Esophagus muscularis mucosa (tissue), 4 donors: Measurements from ENCODE around the gene MT1X. TPM values are rescaled to one million over a fixed set of nuclear protein-coding genes. Genes with fewer than 3 reads are reported as not detected.

ENCODE experiments used
- DNase-seq: peaks from one replicate; pipeline ENCODE4 v3.0.0-alpha.2; 2017; ENCODE audit errors: extremely low spot score
- H3K27ac ChIP-seq, 4 donors: fragments of 200-600 bp; sonication (generic); replicated peaks in 1 of 4; 1 replicate in 3 of 4; 2 replicates in 1 of 4; pipeline ENCODE4 v1.5.1; 2016 to 2019; ENCODE audit warnings: mild to moderate bottlenecking in 1 of 4
- H3K27me3 ChIP-seq, 4 donors: fragments of 200-600 bp; sonication (generic); one replicate each; pipeline versions ENCODE4 v1.5.1 to v1.6.0; 2016 to 2019
- H3K36me3 ChIP-seq, 4 donors: fragments of 200-600 bp; sonication (generic); one replicate each; pipeline ENCODE4 v1.5.1; 2016 to 2019
- H3K4me1 ChIP-seq, 4 donors: fragments of 200-600 bp; sonication (generic); one replicate each; pipeline ENCODE4 v1.5.1; 2016 to 2019
- H3K4me3 ChIP-seq, 4 donors: fragments of 200-600 bp; sonication (generic); 1 replicate in 2 of 4; 2 replicates in 2 of 4; pipeline ENCODE4 v1.5.1; 2016 to 2019; ENCODE audit warnings: mild to moderate bottlenecking in 4 of 4, moderate library complexity in 1 of 4
- H3K9me3 ChIP-seq, 4 donors: fragments of 200-600 bp; sonication (generic); 1 replicate in 3 of 4; 2 replicates in 1 of 4; pipeline ENCODE4 v1.5.1; 2016 to 2019
- EP300 ChIP-seq: sonication (generic); formaldehyde crosslinking; IDR thresholded peaks from one replicate; pipeline ENCODE4 v1.6.1; 2017; ENCODE audit warnings: antibody characterized with exemption
- POLR2A ChIP-seq: fragments of 450-650 bp; IDR thresholded peaks from one replicate; pipeline ENCODE4 v1.6.1; 2017; ENCODE audit warnings: antibody characterized with exemption, moderate library complexity, mild to moderate bottlenecking, low read depth
- POLR2AphosphoS5 ChIP-seq, 2 donors: sonication (generic); formaldehyde crosslinking; IDR thresholded peaks; one replicate each; pipeline ENCODE4 v1.6.1; 2017; ENCODE audit warnings: antibody characterized with exemption in 2 of 2
- WGBS: methylation state at CpG from one replicate; pipeline ENCODE4 v1.1.5; 2018; 5-methylcytosine and 5-hydroxymethylcytosine counted together
- intact Hi-C: fragments of 100-400 bp; cut with DNase I; formaldehyde crosslinking; loops from one replicate; pipeline ENCODE4 v1.15.1; 2023
- total RNA-seq, 4 donors: library from RNA; depleted of rRNA; stranded (reverse); fragments of >200 nt; gene quantifications; one replicate each; pipeline versions ENCODE4 v1.1.0 to v1.2.1, GENCODE V29; 2016
- TF ChIP-seq, protein P1 (sequence below), 3 experiments: fragments of 200-600 bp in 2 of 3; fragments of 450-650 bp in 1 of 3; sonication (generic) in 2 of 3; IDR thresholded peaks; one replicate each; pipeline ENCODE4 v1.5.1; 2017 to 2019; ENCODE audit warnings: antibody characterized with exemption in 3 of 3, mild to moderate bottlenecking in 2 of 3, moderate library complexity in 1 of 3

Gene MT1X
- total RNA-seq, 4 donors from 2014 or later = 283 to 1,221 (median 512) TPM

GRCh38 chr16:56684256-56684925 lies 2.1 kb downstream of the MT1X start:
- no peaks in the 10 kb centered on the region for H3K36me3 ChIP-seq
- H3K9me3 ChIP-seq = peaks cover 0 to 7% (median 6%) of the 10 kb centered on the region in 4 donors
- H3K4me3 ChIP-seq = peak overlapping the region; percentile 51 to 68 (median 62)
- H3K27me3 ChIP-seq = no peaks in the 10 kb centered on the region
- 61% methylated on average over 4 of the region's 4 CpGs for WGBS
- intact Hi-C loops = loop anchor here (5.0 kb wide), 1 partner anchor 47 kb away; the partner anchor contains the start of gene MT1A
- H3K4me1 ChIP-seq = peaks cover 35 to 50% (median 42%) of the 10 kb centered on the region in 4 donors
- peak overlapping the region; percentile 67 to 86 (median 84) for H3K27ac ChIP-seq
- no peak for DNase-seq
- TF ChIP-seq POLR2A (no peak), EP300 (no peak), POLR2AphosphoS5 (IDR thresholded peaks at IDR 0.05) (no peak)
- TF ChIP-seq, protein P1, sequence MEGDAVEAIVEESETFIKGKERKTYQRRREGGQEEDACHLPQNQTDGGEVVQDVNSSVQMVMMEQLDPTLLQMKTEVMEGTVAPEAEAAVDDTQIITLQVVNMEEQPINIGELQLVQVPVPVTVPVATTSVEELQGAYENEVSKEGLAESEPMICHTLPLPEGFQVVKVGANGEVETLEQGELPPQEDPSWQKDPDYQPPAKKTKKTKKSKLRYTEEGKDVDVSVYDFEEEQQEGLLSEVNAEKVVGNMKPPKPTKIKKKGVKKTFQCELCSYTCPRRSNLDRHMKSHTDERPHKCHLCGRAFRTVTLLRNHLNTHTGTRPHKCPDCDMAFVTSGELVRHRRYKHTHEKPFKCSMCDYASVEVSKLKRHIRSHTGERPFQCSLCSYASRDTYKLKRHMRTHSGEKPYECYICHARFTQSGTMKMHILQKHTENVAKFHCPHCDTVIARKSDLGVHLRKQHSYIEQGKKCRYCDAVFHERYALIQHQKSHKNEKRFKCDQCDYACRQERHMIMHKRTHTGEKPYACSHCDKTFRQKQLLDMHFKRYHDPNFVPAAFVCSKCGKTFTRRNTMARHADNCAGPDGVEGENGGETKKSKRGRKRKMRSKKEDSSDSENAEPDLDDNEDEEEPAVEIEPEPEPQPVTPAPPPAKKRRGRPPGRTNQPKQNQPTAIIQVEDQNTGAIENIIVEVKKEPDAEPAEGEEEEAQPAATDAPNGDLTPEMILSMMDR (IDR thresholded peaks at IDR 0.05) = no peak

DNA sequence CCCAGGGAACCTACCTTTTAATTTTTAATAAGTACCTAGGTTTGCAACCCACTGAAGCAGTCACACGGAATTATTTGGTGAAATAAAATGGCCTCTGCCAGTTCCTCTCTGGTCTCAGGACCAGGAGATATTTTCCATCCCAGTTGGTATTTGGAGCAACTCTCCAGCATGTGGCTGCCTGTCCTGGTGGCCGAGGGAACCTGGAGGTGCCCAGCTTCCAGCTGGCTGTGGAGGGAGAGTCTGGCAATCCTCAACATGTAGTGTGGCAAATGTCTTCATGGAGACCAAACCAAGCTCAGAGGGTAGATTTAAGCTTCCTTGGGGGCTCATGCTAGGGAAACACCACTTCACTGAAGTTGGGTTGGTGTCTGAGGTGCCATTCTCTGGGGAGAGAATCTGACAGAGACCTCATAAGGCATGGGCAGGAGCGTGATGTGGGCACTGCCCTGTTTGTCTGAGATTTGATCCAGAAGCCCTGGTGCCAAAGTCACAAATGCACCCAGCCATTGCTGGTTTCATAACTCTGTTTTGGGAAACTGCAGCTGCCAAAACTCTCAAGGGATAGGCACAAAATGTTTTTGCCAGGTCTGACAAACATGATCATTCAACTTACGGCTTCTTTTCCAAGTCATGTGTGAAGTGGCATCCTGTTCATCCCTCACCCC lies 2.8 kb downstream of the MT1X start:
- Histone ChIP-seq H3K4me3 (peak overlapping the region in 3 of 4 donors; percentile 51 to 68 (median 59)), H3K27ac (peak overlapping the region; percentile 67 to 86 (median 84))

DNA sequence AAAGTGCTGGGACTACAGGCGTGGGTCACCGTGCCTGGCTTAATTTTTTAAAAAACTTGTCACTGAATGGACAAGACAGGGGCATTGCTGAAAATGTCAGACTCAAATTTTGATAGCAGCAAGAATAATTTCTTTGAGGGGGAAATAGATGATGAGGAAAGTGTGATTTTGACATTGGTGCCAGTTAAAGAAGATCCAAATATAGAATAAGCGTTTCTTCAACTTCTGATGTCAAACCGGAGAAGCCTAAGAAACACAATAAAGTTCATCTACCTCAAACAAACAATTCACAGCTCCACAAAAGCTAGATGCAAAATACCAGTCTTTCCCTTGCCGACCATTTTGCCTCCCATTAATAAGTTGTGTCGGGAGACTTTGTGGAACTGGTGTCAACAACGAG lies 4.5 kb downstream of the MT1X start:
- Histone ChIP-seq H3K27me3 (no peaks in the 10 kb centered on the region), H3K9me3 (peaks cover 0 to 7% (median 6%) of the 10 kb centered on the region in 4 donors), H3K4me1 (peaks cover 18 to 41% (median 34%) of the 10 kb centered on the region in 4 donors), H3K4me3 (no peak overlapping the region), H3K36me3 (no peaks in the 10 kb centered on the region), H3K27ac (no peak overlapping the region)
- TF ChIP-seq EP300 = no peak
- DNase-seq = no peak
- intact Hi-C loops = no loop called here
- 92% methylated on average over 7 of the region's 7 CpGs for WGBS

More for the DNA sequence above, 2.8 kb downstream of the MT1X start:
- no peaks in the 10 kb centered on the region for H3K36me3 ChIP-seq
- TF ChIP-seq, protein P1 (IDR thresholded peaks at IDR 0.05) = no peak
- TF ChIP-seq POLR2AphosphoS5 (IDR thresholded peaks at IDR 0.05) (no peak), POLR2A (peak; percentile 32)
- WGBS = 79% methylated on average over 3 of the region's 4 CpGs
- intact Hi-C loops = loop anchor here (5.0 kb wide), 1 partner anchor 48 kb away; the partner anchor contains the start of gene MT1A
- no peaks in the 10 kb centered on the region for H3K27me3 ChIP-seq
- H3K9me3 ChIP-seq = peaks cover 0 to 7% (median 6%) of the 10 kb centered on the region in 4 donors
- peaks cover 35 to 50% (median 42%) of the 10 kb centered on the region in 4 donors for H3K4me1 ChIP-seq
- no peak for DNase-seq

- TF ChIP-seq, protein P1 (IDR thresholded peaks at IDR 0.05) = no peak
- no peak overlapping the region for H3K27ac ChIP-seq
- intact Hi-C loops = no loop called here
- H3K9me3 ChIP-seq = peaks cover 0 to 7% (median 6%) of the 10 kb centered on the region in 4 donors
- 38% methylated on average over 1 of the region's 1 CpG for WGBS
- H3K4me3 ChIP-seq = no peak overlapping the region
- H3K36me3 ChIP-seq = no peaks in the 10 kb centered on the region
- no peak for DNase-seq
- peaks cover 9 to 24% (median 18%) of the 10 kb centered on the region in 4 donors for H3K4me1 ChIP-seq
- H3K27me3 ChIP-seq = no peaks in the 10 kb centered on the region
Measured at GRCh38 chr16:56688762-56689161, 6.5 kb downstream of the MT1X start.

DNA sequence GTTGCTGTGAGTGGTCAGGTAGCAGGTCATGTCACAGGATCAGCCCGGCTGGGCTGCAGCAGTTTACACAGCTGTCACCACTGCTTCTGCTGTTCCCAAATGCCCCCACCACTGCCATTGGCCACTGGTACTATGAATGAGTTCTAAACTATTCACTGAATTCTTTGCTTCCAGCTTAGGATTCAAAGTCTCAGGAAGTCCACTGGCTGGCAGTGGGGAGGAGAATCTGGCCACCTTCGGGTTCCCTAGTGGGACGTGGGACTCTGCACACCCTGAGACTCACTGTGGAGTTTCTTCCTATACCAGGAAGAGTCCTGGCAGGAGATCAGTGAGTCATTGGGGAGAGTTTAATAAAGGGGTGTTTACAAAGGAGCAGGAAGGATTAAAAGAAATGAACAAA lies 6.9 kb downstream of the MT1X start:
- intact Hi-C loops = no loop called here
- H3K36me3 ChIP-seq = no peaks in the 10 kb centered on the region
- H3K4me3 ChIP-seq = no peak overlapping the region
- no peaks in the 10 kb centered on the region for H3K27me3 ChIP-seq
- peaks cover 7 to 20% (median 14%) of the 10 kb centered on the region in 4 donors for H3K4me1 ChIP-seq
- H3K27ac ChIP-seq = no peak overlapping the region
- peaks cover 0 to 7% (median 6%) of the 10 kb centered on the region in 4 donors for H3K9me3 ChIP-seq
- WGBS = 92% methylated on average over 2 of the region's 3 CpGs
- TF ChIP-seq, protein P1 (IDR thresholded peaks at IDR 0.05) = no peak
- TF ChIP-seq POLR2AphosphoS5 (IDR thresholded peaks at IDR 0.05) (no peak), POLR2A (no peak), EP300 (no peak)
- DNase-seq = no peak
